Activated CD4-positive, alpha-beta T cell treated with anti-CD3 and anti-CD28 coated beads, Interleukin-2, amount 50 U/mL, for 4 hours (primary cell): Measurements from ENCODE around the gene KAT6B.
"Not testable (repeated sequence)": the region's sequence is repeated elsewhere in the genome, so short reads cannot be mapped to it uniquely, and the experiment has no call there.

ENCODE experiments used
- DNase-seq, 2 experiments: peaks; one replicate each; pipeline ENCODE4 v3.0.0-alpha.2; 2020

KAT6B gene

GRCh38 chr10:75043256-75044131 is 217.1 kb downstream of the KAT6B start:
- peak in 1 of 2 experiments; percentile 9 for DNase-seq

DNA sequence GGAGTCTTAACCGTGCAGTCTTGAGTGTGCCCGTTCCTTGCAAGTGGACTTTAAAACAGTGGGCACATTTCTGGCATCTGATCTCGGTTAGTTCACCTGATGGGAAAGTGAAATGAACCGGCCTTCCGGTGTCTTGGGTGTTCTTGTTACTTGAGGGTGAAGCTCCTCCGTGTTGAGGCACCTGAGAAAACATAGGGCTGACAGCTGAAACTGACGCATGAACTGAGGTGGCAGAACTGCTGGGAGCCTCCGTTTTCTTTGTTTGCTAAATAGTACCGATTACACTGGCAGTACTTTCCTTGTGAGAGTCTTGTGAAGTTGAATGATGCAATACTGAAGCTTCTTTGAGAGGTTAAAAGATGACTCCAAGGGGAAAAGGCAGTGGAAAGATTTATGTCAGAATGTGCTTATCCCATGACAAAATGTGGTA is 222.3 kb downstream of the KAT6B start:
- no peak for DNase-seq

DNA sequence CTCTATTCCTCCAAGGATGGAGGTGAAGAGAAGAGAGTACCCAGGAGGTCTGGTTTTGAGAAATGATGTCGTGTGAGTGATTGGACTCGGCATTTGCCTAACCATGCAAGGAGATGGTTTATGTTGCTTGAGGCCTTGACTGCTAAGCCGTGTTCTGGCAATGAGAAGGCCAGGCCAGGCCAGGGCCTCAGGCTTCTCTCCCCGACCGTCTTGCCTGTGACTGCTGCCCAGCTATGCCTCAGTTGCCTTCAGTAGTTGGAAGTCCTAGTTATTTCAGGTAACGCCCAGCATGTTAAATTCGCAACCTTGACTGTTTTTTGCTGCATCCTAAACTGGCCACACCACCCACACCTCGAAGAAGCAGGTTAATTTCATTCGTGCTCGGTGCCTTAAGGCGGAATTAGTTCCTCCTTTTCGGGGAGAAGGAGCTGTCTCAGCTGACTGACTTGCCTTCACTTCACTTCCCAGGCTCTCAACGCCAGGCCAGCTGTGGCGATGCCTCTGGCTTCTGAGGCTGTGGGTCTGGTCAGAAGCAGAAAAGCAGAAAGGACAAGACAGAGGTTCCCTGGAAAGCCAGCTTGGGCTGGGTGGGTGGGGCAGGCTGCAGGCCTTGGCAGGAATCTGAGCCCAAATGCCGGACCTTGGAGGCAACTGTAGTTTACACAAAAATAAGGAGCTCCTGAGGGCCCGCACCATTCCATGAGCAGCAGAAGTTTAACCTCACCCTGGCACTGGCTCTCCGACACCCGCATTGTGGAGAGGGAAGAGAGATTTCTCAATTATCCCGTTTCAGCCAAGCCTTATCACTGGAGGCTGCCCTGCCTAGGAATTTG is 223.1 kb downstream of the KAT6B start:
- no peak for DNase-seq

DNA sequence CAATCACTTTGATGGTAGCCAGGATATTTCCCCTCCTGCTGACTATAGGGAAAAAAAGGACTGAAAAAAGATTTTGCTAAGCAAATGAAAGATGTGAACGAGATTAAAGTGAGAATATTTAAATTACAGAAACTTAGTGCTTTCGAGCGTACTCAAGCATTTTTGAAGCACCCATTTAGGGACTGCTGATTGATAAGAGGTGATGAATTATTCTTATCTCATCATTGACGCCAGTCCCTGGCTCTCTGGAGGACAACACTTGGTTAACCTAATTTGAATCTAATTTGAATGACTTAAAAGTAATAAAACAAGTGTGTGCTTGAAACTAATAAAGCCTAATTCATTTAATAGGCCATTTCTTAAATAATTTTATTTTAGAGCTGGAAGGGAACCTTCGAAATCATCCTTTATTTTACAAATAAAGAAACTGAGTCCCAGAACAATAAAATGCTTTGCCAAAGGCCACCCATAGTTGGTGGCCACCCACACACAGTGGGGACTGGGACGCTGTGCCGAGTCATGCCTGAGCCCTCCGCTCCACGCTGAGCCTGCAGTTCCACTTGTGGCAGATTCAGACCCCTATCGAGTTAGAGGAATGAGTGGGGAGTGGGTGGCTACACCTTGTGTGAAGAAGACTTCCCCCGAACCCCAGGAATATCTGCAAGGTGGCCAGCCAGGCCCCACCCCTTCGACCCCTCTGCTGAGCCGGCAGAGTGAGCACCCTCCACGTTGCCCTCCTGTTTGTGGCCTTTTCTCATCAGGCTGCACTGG is 223.9 kb downstream of the KAT6B start:
- no peak for DNase-seq

GRCh38 chr10:75051308-75051707 is 224.9 kb downstream of the KAT6B start:
- no peak for DNase-seq

DNA sequence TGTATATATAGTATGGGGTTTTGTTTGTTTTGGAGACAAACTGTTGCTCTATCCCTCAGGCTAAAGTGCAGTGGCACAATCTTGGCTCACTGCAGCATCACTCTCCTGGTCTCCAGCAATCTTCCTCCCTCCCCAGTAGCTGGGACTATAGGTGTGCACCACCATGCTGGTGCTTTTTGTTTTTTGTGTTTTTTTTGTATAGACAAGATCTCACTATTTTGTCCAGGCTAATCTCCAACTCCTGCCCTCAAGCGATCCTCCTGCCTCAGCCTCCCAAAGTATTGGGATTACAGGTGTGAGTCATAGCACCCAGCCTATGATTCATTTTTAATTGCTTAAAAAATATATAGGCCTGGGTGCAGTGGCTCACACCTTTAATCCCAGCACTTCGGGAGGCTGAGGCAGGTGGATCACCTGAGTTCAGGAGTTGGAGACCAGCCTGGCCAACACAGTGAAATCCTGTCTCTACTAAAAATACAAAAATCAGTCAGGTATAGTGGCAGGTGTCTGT is 229.6 kb downstream of the KAT6B start:
- DNase-seq: not testable (repeated sequence)

- DNase-seq: no peak
These were observed 231.3 kb downstream of the KAT6B start for GRCh38 chr10:75057680-75058079.

- DNase-seq: no peak
These were observed 231.8 kb downstream of the KAT6B start for GRCh38 chr10:75058161-75058560.

DNA sequence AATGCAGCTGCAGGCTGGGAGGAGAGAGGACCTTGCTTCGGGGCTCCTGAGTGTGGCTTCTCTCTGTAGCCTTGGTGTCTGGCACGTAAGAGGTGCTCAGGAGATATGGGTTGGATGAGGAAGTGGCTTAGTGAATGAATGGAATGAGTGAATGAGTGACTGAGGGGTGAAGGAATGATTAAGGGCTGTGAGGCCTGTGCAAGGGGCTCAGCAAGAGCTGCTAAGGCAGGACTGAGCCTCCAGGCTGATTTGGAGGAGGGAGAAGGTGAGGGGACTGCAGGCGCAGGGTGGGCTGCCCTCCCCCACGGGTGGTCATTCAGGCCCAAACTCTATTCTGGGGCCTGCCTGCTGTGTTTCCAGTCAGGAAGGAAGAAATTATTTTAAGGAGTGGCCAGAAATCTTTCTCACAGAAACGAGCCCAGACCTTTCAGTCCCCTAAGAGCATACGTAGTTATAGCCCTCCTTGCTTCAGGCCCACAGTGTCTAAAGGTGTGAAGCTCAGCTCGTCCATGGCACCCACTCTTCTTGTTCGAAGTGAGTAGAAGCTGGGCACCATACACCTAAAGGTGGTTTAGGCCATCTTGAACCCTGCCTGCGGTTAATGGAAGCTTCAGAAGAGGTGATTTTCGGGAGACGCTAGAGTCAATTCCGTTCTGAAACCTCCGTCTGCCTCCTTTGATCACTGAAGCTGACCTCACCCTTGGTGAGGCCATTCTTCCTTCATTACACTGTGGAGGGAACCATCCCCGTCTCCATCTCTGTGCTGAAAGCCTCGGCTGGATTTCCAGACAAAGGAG is 235.5 kb downstream of the KAT6B start:
- no peak for DNase-seq

DNA sequence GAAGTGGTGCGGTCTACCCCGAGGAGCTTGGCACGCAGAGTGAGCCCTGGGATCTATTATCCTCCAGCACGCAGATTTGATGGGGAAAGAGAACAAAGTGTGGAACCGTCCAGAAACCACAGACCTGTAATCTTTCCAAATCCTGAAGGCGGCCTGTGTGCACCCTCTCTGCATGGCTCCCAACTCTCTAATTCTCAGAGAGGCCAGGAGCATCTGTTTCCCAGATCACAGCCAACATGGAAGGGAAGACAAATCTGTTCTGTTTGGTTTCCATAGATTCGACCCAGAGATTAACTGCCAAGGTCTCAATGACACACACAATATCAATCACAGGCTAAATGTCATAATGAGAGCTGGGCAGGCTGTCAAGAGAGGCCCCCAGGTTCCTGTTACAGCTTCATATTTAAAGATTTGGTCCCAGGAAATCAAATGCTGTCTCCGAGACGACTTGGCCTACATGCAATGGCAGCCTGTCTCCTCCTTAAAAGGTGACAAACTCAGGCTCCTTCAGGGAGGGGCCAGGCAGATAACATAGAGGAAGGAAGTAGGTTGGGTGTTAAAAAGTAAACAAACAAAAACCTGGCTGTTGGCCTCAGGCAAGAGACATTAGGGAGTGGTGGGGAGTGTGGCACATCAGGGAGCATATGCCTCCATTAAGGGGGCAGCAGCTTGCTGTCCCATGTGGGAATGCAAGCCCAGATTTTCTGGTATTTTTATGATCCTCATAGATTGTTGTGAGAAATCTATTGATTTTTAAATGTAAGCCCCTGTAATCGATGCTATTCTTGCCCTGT is 236.3 kb downstream of the KAT6B start:
- no peak for DNase-seq

- no peak for DNase-seq
These were observed 237.2 kb downstream of the KAT6B start for GRCh38 chr10:75063461-75064230.

GRCh38 chr10:75065076-75065475 is 238.7 kb downstream of the KAT6B start:
- DNase-seq: no peak

- no peak for DNase-seq
These were observed 239.9 kb downstream of the KAT6B start for GRCh38 chr10:75066271-75066670.

GRCh38 chr10:75067272-75067671 is 240.9 kb downstream of the KAT6B start:
- DNase-seq: no peak

- DNase-seq: no peak
These were observed 242.1 kb downstream of the KAT6B start for GRCh38 chr10:75068523-75068922.

DNA sequence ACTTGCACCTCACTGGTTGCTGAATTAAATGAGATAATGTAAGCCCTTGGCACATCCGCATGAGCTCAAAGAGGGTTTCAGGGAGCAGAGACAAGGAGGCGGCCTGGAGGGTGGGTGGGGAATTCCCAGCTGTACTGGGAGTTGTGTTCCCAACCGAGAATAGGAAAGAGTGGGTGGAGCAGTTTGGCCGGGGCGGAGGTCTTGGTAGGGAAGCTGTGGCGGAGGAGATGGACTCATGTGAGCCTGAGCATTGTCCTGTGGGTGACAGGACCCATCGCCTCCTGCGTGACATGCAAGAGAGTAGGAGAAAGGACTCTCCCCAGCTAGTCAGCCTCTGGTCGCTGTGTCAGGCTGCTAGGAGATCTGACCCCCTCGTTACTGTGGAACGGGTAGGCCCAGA is 244.1 kb downstream of the KAT6B start:
- DNase-seq: no peak

DNA sequence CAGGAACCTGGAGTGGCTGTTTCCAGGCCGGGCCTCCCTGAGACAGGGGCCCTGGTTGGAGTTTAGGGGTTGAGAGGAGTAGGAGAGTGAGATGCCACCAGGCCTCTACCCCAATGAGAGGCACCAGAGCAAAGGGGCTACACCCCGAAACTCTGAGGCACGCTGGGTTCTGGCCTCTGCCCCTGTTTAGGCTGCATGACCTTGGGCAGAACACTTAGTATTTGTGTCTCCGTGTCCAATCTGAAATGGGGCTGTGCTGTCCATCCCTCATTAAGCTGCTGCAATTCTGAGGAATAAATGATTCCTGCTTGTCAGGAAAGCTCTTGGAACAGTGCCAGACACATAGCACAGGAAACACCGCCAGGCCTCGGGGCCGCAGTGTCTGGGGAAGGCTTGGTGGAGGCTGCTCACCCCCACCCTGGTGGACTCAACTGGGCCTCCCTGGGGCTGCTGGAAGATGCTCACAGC is 244.6 kb downstream of the KAT6B start:
- no peak for DNase-seq

DNA sequence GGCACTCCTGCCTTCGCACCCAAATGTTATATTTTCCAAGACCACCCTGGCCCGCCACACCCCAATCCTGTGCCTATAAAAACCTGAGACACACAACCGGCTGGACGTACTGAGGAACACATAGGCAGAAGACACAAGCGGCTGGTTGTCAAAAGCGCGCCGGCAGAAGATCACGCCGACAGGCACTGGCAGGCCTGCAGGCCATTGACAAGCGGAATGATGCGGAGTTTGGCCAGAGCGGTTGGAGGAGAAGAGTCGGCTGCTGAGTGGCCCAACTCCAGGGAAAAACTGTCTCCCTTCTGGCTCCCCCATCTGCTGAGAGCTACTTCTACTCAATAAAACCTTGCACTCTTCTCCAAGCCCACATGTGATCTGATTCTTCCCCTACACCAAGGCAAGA is 245.4 kb downstream of the KAT6B start:
- DNase-seq: no peak

GRCh38 chr10:75072727-75073126 is 246.3 kb downstream of the KAT6B start:
- DNase-seq: no peak

DNA sequence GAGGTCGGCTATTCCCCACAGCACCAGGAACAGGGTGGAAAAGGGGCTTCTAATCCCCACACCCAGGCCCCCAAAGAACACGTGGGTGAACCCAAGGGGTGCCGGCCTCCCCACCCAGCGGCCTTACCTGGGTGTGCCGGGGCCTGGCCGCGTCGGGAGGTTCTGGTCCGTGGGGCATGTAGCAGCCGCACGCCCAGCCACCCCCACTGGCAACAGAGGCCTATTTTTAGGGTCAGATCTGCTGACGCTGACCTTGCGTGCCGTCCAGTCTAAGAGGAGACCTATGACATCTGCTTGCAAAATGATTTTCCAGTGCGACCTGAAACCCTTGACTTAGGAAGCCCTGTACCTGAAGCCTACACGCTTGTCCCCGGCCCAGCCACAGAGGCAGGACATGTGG is 247.0 kb downstream of the KAT6B start:
- no peak for DNase-seq
